OCI-LY1 (cell line): Measurements from ENCODE around the gene RHOBTB3.

Experiments
- CTCF ChIP-seq: fragments of 200-600 bp; sonication (generic), shearing (Covaris generic); IDR thresholded peaks from 2 replicates; pipeline ENCODE4 v1.5.1; 2017; ENCODE audit warnings: mild to moderate bottlenecking, antibody characterized with exemption, low read length, moderate library complexity, mixed read lengths
- EZH2 ChIP-seq: fragments of 200-600 bp; sonication (generic), shearing (Covaris generic); IDR thresholded peaks from 2 replicates; pipeline ENCODE4 v1.8.0; 2017; ENCODE audit warnings: borderline replicate concordance, mixed run types, mild to moderate bottlenecking, antibody characterized with exemption, low read length, moderate library complexity, mixed read lengths

GRCh38 chr5:95841914-95842812, 111.0 kb downstream of the RHOBTB3 start:
- TF ChIP-seq CTCF (no peak), EZH2 (no peak)
